ENCODE data around the gene FAM133A.

Gene FAM133A

DNA sequence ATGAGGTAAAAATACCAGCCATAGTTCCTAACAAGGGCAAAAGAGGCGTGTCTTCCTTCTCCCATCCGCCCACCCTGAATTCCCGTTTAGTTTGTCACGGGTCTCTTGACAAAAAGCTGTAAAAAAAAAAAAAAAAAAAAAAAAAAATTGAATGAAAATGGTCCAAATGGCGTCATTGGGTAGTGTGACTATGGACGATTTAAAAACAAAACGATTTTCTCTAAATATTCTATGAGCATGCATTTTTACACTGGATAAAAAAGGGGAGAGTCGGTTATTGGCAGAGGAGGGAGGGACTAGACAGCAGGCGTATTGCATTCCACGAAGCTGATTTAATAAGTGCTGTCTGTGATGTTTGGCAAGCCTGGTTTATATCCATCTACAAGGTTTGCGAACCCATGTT is at the start of gene FAM133A:
Gene FAM133A (plus strand): TSS at position 338 of the 403 bp plus-strand sequence. CDS start 35,214 bp downstream, outside the sequence.
- peak; percentile 10 for DNase-seq

DNA sequence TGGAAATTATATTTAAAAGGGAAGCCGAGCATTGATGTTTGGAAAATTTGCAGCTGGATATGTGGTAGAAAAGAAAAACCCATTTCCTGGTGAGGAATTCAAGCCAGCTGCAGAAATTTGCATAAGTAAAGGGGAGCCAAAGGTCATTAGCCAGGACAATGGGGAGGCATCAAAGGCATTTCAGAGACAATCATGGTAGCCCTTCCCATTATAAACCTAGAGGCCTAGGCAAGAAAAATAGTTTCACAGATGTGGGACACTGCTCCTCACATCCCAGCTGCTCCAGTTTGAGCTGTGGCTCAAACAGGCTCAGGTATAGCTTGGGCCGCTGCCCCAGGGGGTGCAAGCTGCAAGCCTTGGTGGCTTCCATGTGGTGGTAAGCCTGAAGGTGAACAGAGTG is 36.4 kb upstream of the FAM133A start:
- no peak for DNase-seq

DNA sequence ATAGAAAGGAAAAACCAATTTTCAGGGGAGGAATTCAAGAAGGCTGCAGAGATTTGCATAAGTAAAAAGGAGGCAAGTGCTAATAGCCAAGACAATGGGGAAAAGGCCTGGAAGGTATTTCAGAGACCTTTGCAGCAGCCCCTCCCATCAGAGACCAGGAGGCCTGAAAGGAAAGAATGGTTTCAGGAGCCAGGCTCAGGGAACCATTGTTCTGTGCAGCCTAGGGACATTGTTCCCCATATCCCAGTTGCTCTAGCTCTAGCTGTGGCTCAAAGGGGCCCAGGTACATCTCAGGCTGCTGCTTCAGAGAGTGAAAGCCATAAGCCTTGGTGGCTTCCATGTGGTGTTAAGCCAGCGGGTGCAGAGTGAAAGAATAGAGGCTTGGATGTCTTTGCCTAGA is 24.6 kb upstream of the FAM133A start:
- DNase-seq: no peak

DNA sequence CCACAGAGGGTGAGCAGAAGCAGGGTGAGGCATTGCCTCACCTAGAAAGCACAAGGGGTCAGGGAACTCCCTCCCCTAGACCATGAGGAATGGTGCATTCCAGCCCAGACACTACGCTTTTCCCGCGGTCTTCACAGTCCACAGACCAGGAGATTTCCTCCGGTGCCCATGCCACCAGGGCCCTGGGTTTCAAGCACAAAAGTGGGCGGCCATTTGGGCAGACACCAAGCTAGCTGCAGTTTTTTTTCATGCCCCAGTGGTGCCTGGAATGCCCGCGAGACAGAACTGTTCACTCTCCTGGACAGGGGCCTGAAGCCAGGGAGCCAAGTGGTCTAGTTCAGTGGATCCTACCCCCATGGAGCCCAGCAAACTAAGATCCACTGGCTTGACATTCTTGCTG is 13.4 kb upstream of the FAM133A start:
- DNase-seq: no peak

DNA sequence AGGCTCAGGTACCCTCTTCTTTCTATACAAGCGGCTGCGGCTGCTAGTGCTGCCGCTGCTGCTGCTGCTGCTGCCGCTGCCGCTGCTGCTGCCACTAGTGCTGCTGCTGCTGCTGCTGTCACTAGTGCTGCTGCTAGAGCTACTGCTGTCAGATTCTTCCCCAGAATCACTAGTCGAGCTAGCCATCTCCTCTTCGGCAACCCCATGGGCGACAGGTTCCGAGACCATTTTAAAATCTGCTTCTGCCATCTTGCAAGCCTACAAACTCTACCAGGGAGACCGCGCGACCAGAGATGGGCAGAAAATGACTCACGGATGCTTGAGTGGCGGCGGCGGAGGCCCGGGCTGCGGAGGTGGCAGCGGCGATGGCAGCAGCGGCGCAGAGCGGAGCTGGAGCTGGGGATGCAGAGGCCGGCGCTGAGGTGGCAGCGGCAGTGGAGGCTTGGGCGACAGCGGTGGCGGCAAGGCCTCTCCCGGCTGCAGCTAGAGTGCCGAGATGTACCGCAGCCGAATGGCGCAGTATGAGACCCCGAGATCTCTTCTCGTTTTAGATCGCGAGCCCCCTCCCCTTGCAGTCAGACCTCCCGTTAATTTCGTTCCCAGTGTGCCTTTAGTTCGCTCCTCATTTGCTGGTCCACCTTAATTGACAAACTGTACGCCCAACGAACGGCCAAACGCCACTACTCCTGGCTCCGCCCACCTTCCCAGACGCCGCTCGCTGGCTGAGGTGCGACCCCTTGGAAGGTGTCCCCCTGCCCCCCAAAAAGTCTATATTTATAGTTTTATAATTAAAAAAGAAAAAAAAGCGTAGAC is 744 bp upstream of the FAM133A start, which contains the start of gene NAP1L3:
Gene NAP1L3 (minus strand): TSS at position 523 of the 813 bp plus-strand sequence. CDS start 274 bp downstream, at position 249.
- DNase-seq: peak; percentile 57

DNA sequence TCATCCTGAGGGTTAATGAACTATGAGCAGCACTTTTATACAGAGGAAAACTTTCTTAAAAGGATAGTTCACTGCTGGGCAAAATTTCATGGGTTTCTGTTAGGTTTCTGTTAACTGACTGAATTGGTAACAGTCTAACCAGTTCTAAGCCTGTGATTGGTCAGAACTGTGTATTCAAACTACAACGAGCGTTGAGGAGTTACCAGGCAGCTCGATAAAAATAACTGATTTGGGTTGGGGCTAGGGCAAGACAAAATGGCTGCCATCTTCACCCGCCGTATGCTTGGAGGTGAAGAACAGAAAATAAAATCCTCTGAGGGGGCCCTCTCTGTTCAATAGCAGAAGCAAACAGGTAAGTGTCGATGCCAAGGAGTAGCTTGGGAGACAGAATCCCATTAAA is 22.0 kb downstream of the FAM133A start:
- no peak for DNase-seq

DNA sequence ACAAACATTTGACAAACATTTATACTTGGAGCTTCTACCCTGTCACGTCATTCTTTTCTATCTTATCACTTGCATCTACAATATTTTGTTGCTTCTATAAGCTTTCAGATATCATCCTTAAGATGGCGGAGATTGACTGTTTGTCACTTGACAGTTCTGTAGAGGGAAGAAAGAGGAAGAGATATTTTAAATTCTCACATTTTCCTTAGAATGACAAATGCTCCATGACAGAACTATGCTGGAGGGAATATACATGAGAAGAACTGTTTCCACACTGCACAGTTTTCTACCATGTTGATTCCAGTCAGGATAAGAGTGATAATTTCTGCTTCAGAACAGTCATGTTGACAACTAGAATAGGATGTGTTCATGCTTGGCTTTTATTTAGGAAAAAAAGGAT is 29.7 kb downstream of the FAM133A start:
- no peak for DNase-seq

DNA sequence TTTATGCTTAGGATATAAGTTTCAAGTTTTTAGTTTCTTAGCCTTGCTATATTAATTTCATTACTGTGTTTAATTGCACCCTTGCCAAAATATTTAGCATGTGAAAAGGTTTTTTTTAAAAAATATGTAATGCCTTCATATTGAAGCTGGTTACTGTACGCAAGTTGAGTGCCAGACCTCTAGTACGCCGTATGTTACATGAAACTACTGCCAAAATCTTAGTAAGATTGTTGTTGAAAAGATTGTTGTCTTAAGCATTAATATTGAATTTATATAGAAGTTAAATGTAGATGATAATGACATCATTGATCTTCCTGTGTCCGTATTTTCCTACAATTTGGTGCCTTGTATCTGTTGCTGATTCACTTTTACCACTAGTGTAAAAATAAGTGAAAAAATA is 37.1 kb downstream of the FAM133A start:
- no peak for DNase-seq

DNA sequence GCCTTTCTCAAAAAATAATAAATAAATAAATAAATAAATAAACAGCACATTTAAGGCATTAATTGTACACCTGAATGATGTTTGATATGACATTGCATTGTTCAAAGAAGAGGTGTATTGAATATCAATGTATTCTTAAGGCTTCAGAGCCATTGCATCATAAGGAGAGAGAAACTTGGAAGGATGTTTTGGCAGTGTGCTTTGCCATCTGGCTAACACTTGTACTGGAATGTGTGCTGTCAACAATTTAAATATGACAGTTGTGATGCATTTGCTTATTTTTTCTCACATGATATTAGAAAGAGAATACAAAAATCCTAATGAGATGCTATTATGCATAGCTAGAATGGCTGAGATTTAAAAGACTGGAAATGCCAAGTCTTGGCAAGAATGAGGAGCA is 67.8 kb downstream of the FAM133A start:
- no peak for DNase-seq

DNA sequence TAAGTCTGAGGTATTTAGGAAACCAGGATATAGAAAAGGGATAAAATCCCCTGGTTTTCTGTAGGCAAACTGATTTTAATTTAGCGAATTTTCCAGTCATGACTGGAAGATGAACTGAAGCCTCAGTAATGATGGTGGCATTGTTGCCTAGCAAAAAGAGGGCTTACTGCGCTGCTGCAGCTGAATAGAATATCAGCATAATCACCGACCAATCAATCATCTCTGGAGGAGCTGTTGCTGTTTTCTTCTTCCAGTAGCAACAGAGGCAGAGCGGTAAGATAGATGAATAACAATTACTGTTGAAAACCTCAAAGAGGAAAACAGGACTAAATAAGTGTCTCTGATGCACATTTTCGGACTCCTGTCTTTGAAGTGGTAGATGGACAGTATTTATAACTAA is 86.2 kb downstream of the FAM133A start:
- DNase-seq: no peak
